Measurements from ENCODE around the gene TCEA3. TPM values are rescaled to one million over a fixed set of nuclear protein-coding genes. Genes with fewer than 3 reads are reported as not detected.

The TCEA3 gene
- total RNA-seq, 1 donor from 2014 or later, result 6.6 TPM

- no peaks in the 10 kb centered on the region for H3K36me3 ChIP-seq (ENCODE audit: control insufficient read depth, insufficient read depth, low read length)
- H3K4me3 ChIP-seq (ENCODE audit: low read depth, low read length), result no peak overlapping the region
- TF ChIP-seq CTCF (IDR thresholded peaks at IDR 0.05; ENCODE audit: insufficient read depth, low read length, severe bottlenecking), result no peak
- no peaks in the 10 kb centered on the region for H3K27me3 ChIP-seq (ENCODE audit: control insufficient read depth, insufficient read depth, low read length)
- DNase-seq (ENCODE audit: low read depth) (peak; percentile 38), FAIRE-seq (no peak)
Measured at GRCh38 chr1:23370709-23371584, 53.6 kb downstream of the TCEA3 start.

DNA sequence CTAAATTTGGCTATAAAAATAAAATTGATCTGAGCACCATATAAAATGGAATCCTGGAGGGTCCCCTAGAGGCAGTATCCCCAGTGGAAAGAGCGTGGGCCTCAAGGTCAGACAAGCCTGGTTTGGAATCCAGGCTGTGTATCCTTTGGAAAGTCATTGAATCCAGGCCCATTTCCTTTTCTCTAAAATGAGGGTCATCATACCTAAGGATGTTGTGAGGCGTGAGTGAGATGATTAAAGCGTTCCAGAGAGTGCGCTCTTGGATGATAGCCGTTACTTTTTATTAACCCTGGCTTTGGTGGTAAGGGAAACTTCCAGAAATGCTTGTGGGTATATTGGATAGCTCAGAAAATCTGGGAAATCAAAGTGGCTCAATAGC, 54.2 kb downstream of the TCEA3 start:
- Histone ChIP-seq H3K27me3 (ENCODE audit: control insufficient read depth, insufficient read depth, low read length) (no peaks in the 10 kb centered on the region), H3K36me3 (ENCODE audit: control insufficient read depth, insufficient read depth, low read length) (peaks cover 2% of the 10 kb centered on the region), H3K4me3 (ENCODE audit: low read depth, low read length) (no peak overlapping the region)
- TF ChIP-seq CTCF (IDR thresholded peaks at IDR 0.05; ENCODE audit: insufficient read depth, low read length, severe bottlenecking), result no peak
- no peak for FAIRE-seq
- no peak for DNase-seq (ENCODE audit: low read depth)

DNA sequence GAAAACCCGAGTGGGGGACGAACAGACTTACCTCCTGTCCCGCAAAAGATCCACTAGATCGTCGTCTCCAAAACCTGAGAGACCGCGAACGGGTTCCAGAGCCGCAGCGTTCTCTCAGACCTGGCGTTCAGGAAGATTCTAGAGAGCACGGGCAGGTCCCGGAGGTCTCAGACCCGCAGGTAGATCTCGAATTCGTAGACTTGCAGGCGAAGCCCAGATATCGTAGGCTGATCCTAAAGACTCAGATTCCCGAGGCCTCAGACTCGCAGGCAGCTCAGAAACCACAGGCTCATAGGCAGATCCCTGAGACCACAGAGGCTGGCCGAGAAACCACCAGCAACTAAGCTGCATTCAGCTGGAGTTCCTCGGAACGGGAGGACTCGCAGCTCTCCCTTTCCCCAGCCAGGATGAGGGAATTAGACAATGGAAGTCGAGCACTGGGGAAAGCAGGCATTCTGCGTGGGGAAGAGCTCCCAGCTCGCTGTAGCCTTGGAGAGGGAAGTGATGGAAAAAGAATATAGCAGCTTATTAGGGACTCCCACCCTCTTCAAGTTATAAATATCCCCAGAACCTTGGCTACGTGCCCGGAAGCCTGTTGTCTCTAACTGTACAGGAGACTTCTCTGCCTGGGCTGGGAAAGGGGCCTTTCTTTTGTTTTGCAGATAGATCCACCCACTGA, 55.1 kb downstream of the TCEA3 start, which contains the start of gene ZNF436:
ZNF436 (minus strand) TSS at position 502 of the 679 bp plus-strand sequence. CDS start 1,831 bp downstream, outside the sequence.
- no peak for TF ChIP-seq CTCF (IDR thresholded peaks at IDR 0.05; ENCODE audit: insufficient read depth, low read length, severe bottlenecking)
- Histone ChIP-seq H3K36me3 (ENCODE audit: control insufficient read depth, insufficient read depth, low read length) (peaks cover 5% of the 10 kb centered on the region), H3K4me3 (ENCODE audit: low read depth, low read length) (peak within 1 kb of the TSS; percentile 76), H3K27me3 (ENCODE audit: control insufficient read depth, insufficient read depth, low read length) (no peaks in the 10 kb centered on the region)
- peak; percentile 38 for DNase-seq (ENCODE audit: low read depth)
- FAIRE-seq, result no peak

DNA sequence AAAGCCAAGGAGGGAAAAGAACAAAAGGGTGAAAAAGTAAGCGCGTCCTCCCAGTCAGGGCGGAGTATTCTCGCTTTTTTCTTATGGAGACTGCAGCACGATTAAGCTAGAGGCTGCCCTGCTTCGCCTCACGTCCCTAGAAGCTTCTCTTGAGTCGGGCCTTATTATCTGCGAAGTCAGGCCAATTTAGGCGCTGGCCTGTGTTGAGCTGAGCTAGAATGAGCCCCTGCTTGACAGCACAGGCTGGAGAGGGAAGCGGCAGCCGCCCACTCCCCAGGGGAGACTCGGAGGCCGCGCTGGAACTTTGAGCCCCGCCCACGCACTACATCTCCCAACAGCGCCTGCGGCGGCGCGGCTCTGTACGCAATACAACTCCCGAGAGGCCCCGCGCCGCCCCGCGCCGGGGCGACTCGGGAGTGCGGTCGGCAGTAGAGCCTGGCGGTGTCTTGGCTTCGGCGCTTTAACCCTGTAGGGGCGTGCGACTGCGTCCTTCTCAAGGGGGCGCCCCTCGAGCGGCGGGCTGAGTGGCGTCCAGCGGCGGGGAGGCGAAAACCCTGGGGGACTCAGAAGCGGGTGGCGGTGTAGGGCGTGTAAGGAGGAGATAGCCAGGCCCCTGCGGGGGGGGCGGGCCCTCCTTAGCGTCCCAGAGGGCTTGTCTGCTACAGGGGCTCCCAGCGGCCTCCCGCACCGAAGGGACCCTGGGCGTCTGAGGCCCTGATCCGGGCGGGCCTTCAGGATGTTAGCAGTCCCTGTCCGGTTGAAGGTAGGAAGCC, 55.8 kb downstream of the TCEA3 start:
- peaks cover 6% of the 10 kb centered on the region for H3K36me3 ChIP-seq (ENCODE audit: control insufficient read depth, insufficient read depth, low read length)
- DNase-seq (ENCODE audit: low read depth) (peak; percentile 76), FAIRE-seq (no peak)
- H3K27me3 ChIP-seq (ENCODE audit: control insufficient read depth, insufficient read depth, low read length), result no peaks in the 10 kb centered on the region
- TF ChIP-seq CTCF (IDR thresholded peaks at IDR 0.05; ENCODE audit: insufficient read depth, low read length, severe bottlenecking), result no peak
- H3K4me3 ChIP-seq (ENCODE audit: low read depth, low read length), result peak overlapping the region; percentile 76

DNA sequence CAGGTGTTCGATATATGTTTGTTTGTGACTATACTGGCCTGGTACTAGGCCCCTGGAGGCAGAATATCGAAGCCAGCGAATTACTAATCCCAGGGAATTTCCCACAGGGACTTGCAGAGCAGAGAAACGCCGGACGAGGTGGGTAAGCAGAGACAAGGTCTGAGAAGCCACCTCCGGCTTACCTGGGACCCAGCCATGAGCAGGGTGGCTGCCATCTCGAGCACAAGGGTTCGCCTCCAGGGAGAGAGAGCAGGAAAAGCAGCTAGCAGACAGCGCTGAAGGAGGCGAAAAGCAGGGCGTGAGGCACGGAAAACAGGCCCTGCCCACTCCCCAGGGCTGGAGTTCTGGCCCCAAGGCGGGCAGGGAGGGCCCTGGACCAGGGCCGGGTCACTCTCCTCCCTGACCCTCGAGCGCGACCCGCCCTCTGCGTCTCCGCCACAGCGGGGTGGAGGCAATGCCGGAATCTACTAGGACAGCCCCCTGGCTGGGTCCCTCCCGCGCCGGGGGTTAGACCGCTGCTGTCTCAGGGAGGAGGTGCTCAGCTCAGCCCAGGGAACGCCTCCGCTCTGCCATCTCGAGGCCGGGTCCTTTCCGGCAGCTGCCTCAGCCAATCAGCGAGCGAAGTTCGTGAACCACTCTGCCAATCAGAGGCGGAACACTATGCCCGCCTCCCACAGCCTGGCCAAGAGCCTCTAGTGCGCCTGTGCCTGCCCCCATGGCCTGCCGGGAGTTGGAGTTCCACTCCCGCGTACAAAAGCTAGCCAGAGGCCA, 56.6 kb downstream of the TCEA3 start:
- TF ChIP-seq CTCF (IDR thresholded peaks at IDR 0.05; ENCODE audit: insufficient read depth, low read length, severe bottlenecking), result no peak
- peak; percentile 97 for DNase-seq (ENCODE audit: low read depth)
- no peak for FAIRE-seq
- peak overlapping the region; percentile 76 for H3K4me3 ChIP-seq (ENCODE audit: low read depth, low read length)
- no peaks in the 10 kb centered on the region for H3K27me3 ChIP-seq (ENCODE audit: control insufficient read depth, insufficient read depth, low read length)
- H3K36me3 ChIP-seq (ENCODE audit: control insufficient read depth, insufficient read depth, low read length), result peaks cover 9% of the 10 kb centered on the region
